ENCODE measurements around the gene CFTR. TPM values are rescaled to one million over a fixed set of nuclear protein-coding genes. Genes with fewer than 3 reads are reported as not detected.
A peak's percentile ranks its signal among the peaks of the same experiment; 100 is the strongest.

The CFTR gene
- total RNA-seq, 1 experiment from 2014 or later = 0.19 TPM

GRCh38 chr7:117550625-117551024, 70.8 kb downstream of the CFTR start:
- Histone ChIP-seq H3K27me3 (replicated peaks; ENCODE audit: insufficient read depth, low read depth, low read length, poor library complexity) (no peaks in the 10 kb centered on the region), H3K27ac (ENCODE audit: low read depth, low read length, poor library complexity, severe bottlenecking) (no peak overlapping the region), H3K4me1 (ENCODE audit: insufficient read depth, low read length, poor library complexity, severe bottlenecking) (peaks cover 10% of the 10 kb centered on the region), H3K36me3 (ENCODE audit: insufficient read depth, low read length, poor library complexity, severe bottlenecking) (no peaks in the 10 kb centered on the region), H3K4me3 (ENCODE audit: low read depth, low read length, poor library complexity, severe bottlenecking) (no peak overlapping the region), H3K9me3 (ENCODE audit: low read depth, low read length, poor library complexity, severe bottlenecking) (no peaks in the 10 kb centered on the region)
- BruUV-seq (replicated peaks) = no TSS peak
- intact Hi-C loops (cut with micrococcal nuclease; ENCODE audit: unreplicated experiment) = no loop called here
- ChIA-PET POLR2A (ENCODE audit: low non-redundant PET) (interaction anchor here (0.7 kb wide), 1 partner anchor 16 kb away, joined by 3 read pairs; no protein-coding TSS in a partner anchor), CTCF (no interaction called here)
- DNase-seq (ENCODE audit: low spot score) = peak; percentile 61
- TF ChIP-seq EZH2 (IDR thresholded peaks at IDR 0.05; ENCODE audit: borderline replicate concordance, low read depth, low read length, poor library complexity, severe bottlenecking) = no peak
- TF ChIP-seq CTCF (conservative IDR thresholded peaks at IDR 0.05; ENCODE audit: low read depth, low read length) = no peak

GRCh38 chr7:117552660-117553059, 72.8 kb downstream of the CFTR start:
- Histone ChIP-seq H3K4me1 (ENCODE audit: insufficient read depth, low read length, poor library complexity, severe bottlenecking) (peaks cover 10% of the 10 kb centered on the region), H3K4me3 (ENCODE audit: low read depth, low read length, poor library complexity, severe bottlenecking) (no peak overlapping the region), H3K27ac (ENCODE audit: low read depth, low read length, poor library complexity, severe bottlenecking) (no peak overlapping the region), H3K9me3 (ENCODE audit: low read depth, low read length, poor library complexity, severe bottlenecking) (no peaks in the 10 kb centered on the region), H3K36me3 (ENCODE audit: insufficient read depth, low read length, poor library complexity, severe bottlenecking) (no peaks in the 10 kb centered on the region), H3K27me3 (replicated peaks; ENCODE audit: insufficient read depth, low read depth, low read length, poor library complexity) (no peaks in the 10 kb centered on the region)
- CTCF ChIA-PET = no interaction called here
- no peak for DNase-seq (ENCODE audit: low spot score)
- TF ChIP-seq CTCF (conservative IDR thresholded peaks at IDR 0.05; ENCODE audit: low read depth, low read length) = no peak
- TF ChIP-seq EZH2 (IDR thresholded peaks at IDR 0.05; ENCODE audit: borderline replicate concordance, low read depth, low read length, poor library complexity, severe bottlenecking) = no peak
- intact Hi-C loops (cut with micrococcal nuclease; ENCODE audit: unreplicated experiment) = no loop called here
- BruUV-seq (replicated peaks) = no TSS peak
- POLR2A ChIA-PET (ENCODE audit: low non-redundant PET) = no interaction called here

GRCh38 chr7:117555260-117555659, 75.4 kb downstream of the CFTR start:
- ChIA-PET CTCF (no interaction called here), POLR2A (ENCODE audit: low non-redundant PET) (no interaction called here)
- BruUV-seq (replicated peaks) = no TSS peak
- H3K4me3 ChIP-seq (ENCODE audit: low read depth, low read length, poor library complexity, severe bottlenecking) = no peak overlapping the region
- no peaks in the 10 kb centered on the region for H3K9me3 ChIP-seq (ENCODE audit: low read depth, low read length, poor library complexity, severe bottlenecking)
- H3K36me3 ChIP-seq (ENCODE audit: insufficient read depth, low read length, poor library complexity, severe bottlenecking) = no peaks in the 10 kb centered on the region
- intact Hi-C loops (cut with micrococcal nuclease; ENCODE audit: unreplicated experiment) = no loop called here
- TF ChIP-seq CTCF (conservative IDR thresholded peaks at IDR 0.05; ENCODE audit: low read depth, low read length) = no peak
- no peak for TF ChIP-seq EZH2 (IDR thresholded peaks at IDR 0.05; ENCODE audit: borderline replicate concordance, low read depth, low read length, poor library complexity, severe bottlenecking)
- DNase-seq (ENCODE audit: low spot score) = peak; percentile 31
- H3K27me3 ChIP-seq (replicated peaks; ENCODE audit: insufficient read depth, low read depth, low read length, poor library complexity) = no peaks in the 10 kb centered on the region
- H3K4me1 ChIP-seq (ENCODE audit: insufficient read depth, low read length, poor library complexity, severe bottlenecking) = peaks cover 5% of the 10 kb centered on the region
- no peak overlapping the region for H3K27ac ChIP-seq (ENCODE audit: low read depth, low read length, poor library complexity, severe bottlenecking)

All from A673 (cell line).